ENCODE measurements around the gene SYNGR4. TPM values are rescaled to one million over a fixed set of nuclear protein-coding genes. Genes with fewer than 3 reads are reported as not detected.
A peak's percentile ranks its signal among the peaks of the same experiment; 100 is the strongest.

SYNGR4 gene
- total RNA-seq, 1 donor from 2014 or later, result not detected

DNA sequence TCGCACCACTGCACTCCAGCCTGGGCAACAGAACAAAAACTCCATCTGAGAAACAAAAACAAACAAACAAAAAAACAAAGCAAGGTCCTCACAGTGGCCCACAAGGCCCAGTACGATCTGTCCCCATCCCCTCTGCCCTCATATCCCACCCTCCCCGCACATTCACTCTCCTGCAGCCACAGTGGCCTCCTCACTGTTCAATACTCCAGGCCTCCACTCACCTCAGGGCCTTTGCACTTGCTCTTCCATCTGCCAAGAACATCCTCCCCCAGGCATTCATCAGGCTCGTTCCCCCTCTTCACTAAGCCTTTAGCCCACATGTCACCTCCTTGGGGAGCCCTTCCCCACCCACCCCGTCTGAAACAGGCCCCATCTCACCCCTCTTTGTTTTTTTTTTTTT, 5.0 kb upstream of the SYNGR4 start:
- H2AFZ ChIP-seq (replicated peaks), result no peak overlapping the region
- Mint-ChIP-seq H3K27me3 (ENCODE audit: insufficient read depth, low read depth) (peaks cover 19% of the 10 kb centered on the region), H3K27ac (no peak overlapping the region), H3K36me3 (no peaks in the 10 kb centered on the region), H3K9me3 (peaks cover 2% of the 10 kb centered on the region), H3K4me3 (no peak overlapping the region), H3K4me1 (peaks cover 38% of the 10 kb centered on the region)
- H3K4me3 ChIP-seq, result no peak overlapping the region
- H3K4me2 ChIP-seq, result no peak overlapping the region
- H3K27me3 ChIP-seq, result no peaks in the 10 kb centered on the region
- H3K79me2 ChIP-seq (ENCODE audit: low read depth), result no peaks in the 10 kb centered on the region
- no peaks in the 10 kb centered on the region for H4K20me1 ChIP-seq (ENCODE audit: low read depth)
- no peaks in the 10 kb centered on the region for H3K36me3 ChIP-seq
- H3F3A ChIP-seq (ENCODE audit: low read depth), result peaks cover 11% of the 10 kb centered on the region
- TF ChIP-seq EZH2 (IDR thresholded peaks at IDR 0.05) (no peak), CTCF (IDR thresholded peaks at IDR 0.05) (no peak), EZH2phosphoT487 (IDR thresholded peaks at IDR 0.05) (no peak)
- H3K9me3 ChIP-seq (ENCODE audit: low read depth), result no peaks in the 10 kb centered on the region
- no peak overlapping the region for H3K9ac ChIP-seq
- DNase-seq (ENCODE audit: low spot score), result no peak
- H3K4me1 ChIP-seq, result peaks cover 6% of the 10 kb centered on the region
- H3K27ac ChIP-seq, result no peak overlapping the region

- Histone ChIP-seq H2AFZ (replicated peaks) (no peak overlapping the region), H3K4me3 (no peak overlapping the region), H3K4me2 (no peak overlapping the region), H3K27ac (no peak overlapping the region), H3K27me3 (no peaks in the 10 kb centered on the region), H3K4me1 (peaks cover 4% of the 10 kb centered on the region), H4K20me1 (ENCODE audit: low read depth) (no peaks in the 10 kb centered on the region), H3K36me3 (no peaks in the 10 kb centered on the region), H3F3A (ENCODE audit: low read depth) (peaks cover 18% of the 10 kb centered on the region), H3K79me2 (ENCODE audit: low read depth) (no peaks in the 10 kb centered on the region), H3K9me3 (ENCODE audit: low read depth) (no peaks in the 10 kb centered on the region), H3K9ac (no peak overlapping the region)
- no peak overlapping the region for H3K27ac Mint-ChIP-seq
- TF ChIP-seq EZH2phosphoT487 (IDR thresholded peaks at IDR 0.05), result no peak
- no peak for TF ChIP-seq EZH2 (IDR thresholded peaks at IDR 0.05)
- no peak for TF ChIP-seq CTCF (IDR thresholded peaks at IDR 0.05)
- no peak for DNase-seq (ENCODE audit: low spot score)
- H3K27me3 Mint-ChIP-seq (ENCODE audit: insufficient read depth, low read depth), result peaks cover 15% of the 10 kb centered on the region
- H3K4me3 Mint-ChIP-seq, result no peak overlapping the region
- no peaks in the 10 kb centered on the region for H3K36me3 Mint-ChIP-seq
- H3K9me3 Mint-ChIP-seq, result peaks cover 2% of the 10 kb centered on the region
- peaks cover 21% of the 10 kb centered on the region for H3K4me1 Mint-ChIP-seq
These were observed 2.3 kb upstream of the SYNGR4 start for GRCh38 chr19:48361912-48362311.

DNA sequence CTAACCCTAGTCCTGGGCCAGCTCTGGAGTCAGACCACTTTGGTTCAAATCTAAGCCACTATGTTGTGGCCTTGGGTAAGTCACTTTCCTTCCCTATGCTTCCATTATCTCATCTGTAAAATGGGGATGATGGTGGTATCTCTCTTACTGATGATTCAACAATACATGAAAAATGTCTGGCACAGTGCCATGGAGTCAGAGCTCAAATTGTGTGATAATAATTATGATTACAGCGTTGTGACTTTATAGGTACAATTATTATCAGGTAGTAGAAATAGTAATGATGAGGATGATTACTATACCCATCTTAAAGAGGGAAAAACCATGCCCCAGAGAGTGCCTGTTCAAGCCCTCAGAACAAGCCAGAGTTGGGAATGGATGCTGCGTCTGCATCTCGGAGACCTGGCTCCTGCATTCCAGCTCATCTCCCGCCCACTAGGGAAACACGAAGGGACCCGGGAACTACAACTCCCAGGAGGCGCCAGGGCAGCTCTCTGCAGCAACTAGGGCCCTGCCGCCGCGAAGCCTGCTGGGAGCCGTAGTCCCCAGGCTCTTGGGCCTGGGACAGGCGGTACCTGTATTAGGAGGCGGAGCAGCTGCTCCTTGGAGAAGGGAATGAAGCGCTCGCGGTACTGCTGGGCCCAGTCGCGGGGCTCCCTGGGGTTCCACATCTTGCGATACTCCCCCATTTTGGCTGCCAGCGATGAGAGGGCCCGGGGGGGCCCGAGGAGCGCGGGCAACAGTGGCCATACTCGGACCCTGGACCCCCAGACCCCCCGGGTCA, 1.3 kb upstream of the SYNGR4 start:
- peak overlapping the region; percentile 59 for H3K27ac Mint-ChIP-seq
- Histone ChIP-seq H3K4me3 (peak overlapping the region; percentile 44), H3K9me3 (ENCODE audit: low read depth) (no peaks in the 10 kb centered on the region), H3K36me3 (no peaks in the 10 kb centered on the region), H3F3A (ENCODE audit: low read depth) (peaks cover 18% of the 10 kb centered on the region), H3K27me3 (no peaks in the 10 kb centered on the region), H3K9ac (no peak overlapping the region), H3K4me2 (peak overlapping the region; percentile 77), H3K27ac (no peak overlapping the region), H3K4me1 (peaks cover 4% of the 10 kb centered on the region), H4K20me1 (ENCODE audit: low read depth) (no peaks in the 10 kb centered on the region), H3K79me2 (ENCODE audit: low read depth) (no peaks in the 10 kb centered on the region), H2AFZ (replicated peaks) (peak overlapping the region; percentile 28)
- peaks cover 12% of the 10 kb centered on the region for H3K27me3 Mint-ChIP-seq (ENCODE audit: insufficient read depth, low read depth)
- H3K4me3 Mint-ChIP-seq, result peak overlapping the region; percentile 83
- TF ChIP-seq EZH2 (IDR thresholded peaks at IDR 0.05), result no peak
- H3K36me3 Mint-ChIP-seq, result no peaks in the 10 kb centered on the region
- H3K9me3 Mint-ChIP-seq, result no peaks in the 10 kb centered on the region
- DNase-seq (ENCODE audit: low spot score), result peak; percentile 98
- peaks cover 22% of the 10 kb centered on the region for H3K4me1 Mint-ChIP-seq

DNA sequence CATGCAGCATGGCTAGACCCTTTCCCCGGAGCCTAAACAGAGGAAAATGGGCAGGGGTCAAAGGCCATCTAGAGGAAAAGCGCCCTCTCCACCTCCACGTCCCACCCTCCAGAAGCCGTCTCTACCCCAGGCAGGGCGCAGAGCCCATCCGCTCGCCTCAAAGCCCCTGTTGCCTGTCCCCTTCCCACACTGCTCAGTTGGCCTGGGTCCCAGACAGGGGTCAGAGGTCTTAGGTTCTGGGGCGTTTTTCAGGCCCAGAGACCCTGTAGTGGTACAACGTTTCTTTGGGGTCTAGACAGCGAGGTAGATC, 712 bp upstream of the SYNGR4 start:
- no peaks in the 10 kb centered on the region for H3K36me3 Mint-ChIP-seq
- peak overlapping the region; percentile 83 for H3K4me3 Mint-ChIP-seq
- peaks cover 12% of the 10 kb centered on the region for H3K27me3 Mint-ChIP-seq (ENCODE audit: insufficient read depth, low read depth)
- peaks cover 24% of the 10 kb centered on the region for H3K4me1 Mint-ChIP-seq
- Histone ChIP-seq H3K79me2 (ENCODE audit: low read depth) (no peaks in the 10 kb centered on the region), H3K9ac (no peak overlapping the region), H4K20me1 (ENCODE audit: low read depth) (no peaks in the 10 kb centered on the region), H3K4me2 (peak overlapping the region; percentile 77), H3F3A (ENCODE audit: low read depth) (peaks cover 18% of the 10 kb centered on the region), H3K36me3 (no peaks in the 10 kb centered on the region), H3K4me3 (peak overlapping the region; percentile 44), H3K27me3 (no peaks in the 10 kb centered on the region), H3K27ac (peak overlapping the region; percentile 7), H3K9me3 (ENCODE audit: low read depth) (no peaks in the 10 kb centered on the region), H2AFZ (replicated peaks) (peak overlapping the region; percentile 28), H3K4me1 (peaks cover 4% of the 10 kb centered on the region)
- no peaks in the 10 kb centered on the region for H3K9me3 Mint-ChIP-seq
- TF ChIP-seq CTCF (IDR thresholded peaks at IDR 0.05), result no peak
- TF ChIP-seq EZH2 (IDR thresholded peaks at IDR 0.05), result no peak
- no peak for TF ChIP-seq EZH2phosphoT487 (IDR thresholded peaks at IDR 0.05)
- peak overlapping the region; percentile 29 for H3K27ac Mint-ChIP-seq
- DNase-seq (ENCODE audit: low spot score), result no peak

Data from neural progenitor cell (in vitro differentiated cells).